ENCODE data around the gene SMAD7.
A peak's percentile ranks its signal among the peaks of the same experiment; 100 is the strongest.

Gene SMAD7

GRCh38 chr18:48937869-48938750 lies 12.7 kb downstream of the SMAD7 start:
- TF ChIP-seq CTCF (IDR thresholded peaks at IDR 0.05): no peak
- TF ChIP-seq ZFX (IDR thresholded peaks at IDR 0.05; ENCODE audit: borderline replicate concordance): no peak
- peak overlapping the region; percentile 34 for H3K27ac ChIP-seq

DNA sequence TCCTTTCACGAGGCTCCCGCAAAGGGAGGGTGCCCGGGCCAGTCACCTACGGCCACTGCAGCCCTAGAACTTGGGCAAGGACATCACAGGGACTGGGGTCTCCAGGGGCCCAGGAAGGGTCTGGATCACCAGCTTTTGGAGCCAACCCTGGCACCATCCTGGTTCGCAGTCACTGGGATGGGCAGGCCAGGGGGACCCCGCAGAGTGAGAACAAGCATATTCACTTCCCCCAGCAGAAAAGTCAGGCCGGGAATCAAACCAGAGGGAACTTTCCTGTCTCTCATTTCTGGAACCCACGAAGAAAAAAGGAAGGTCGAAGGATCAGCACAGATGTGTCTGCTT lies 15.4 kb downstream of the SMAD7 start:
- peak overlapping the region; percentile 94 for H3K27ac ChIP-seq
- no peak for TF ChIP-seq CTCF (IDR thresholded peaks at IDR 0.05)
- TF ChIP-seq ZFX (IDR thresholded peaks at IDR 0.05; ENCODE audit: borderline replicate concordance): no peak

DNA sequence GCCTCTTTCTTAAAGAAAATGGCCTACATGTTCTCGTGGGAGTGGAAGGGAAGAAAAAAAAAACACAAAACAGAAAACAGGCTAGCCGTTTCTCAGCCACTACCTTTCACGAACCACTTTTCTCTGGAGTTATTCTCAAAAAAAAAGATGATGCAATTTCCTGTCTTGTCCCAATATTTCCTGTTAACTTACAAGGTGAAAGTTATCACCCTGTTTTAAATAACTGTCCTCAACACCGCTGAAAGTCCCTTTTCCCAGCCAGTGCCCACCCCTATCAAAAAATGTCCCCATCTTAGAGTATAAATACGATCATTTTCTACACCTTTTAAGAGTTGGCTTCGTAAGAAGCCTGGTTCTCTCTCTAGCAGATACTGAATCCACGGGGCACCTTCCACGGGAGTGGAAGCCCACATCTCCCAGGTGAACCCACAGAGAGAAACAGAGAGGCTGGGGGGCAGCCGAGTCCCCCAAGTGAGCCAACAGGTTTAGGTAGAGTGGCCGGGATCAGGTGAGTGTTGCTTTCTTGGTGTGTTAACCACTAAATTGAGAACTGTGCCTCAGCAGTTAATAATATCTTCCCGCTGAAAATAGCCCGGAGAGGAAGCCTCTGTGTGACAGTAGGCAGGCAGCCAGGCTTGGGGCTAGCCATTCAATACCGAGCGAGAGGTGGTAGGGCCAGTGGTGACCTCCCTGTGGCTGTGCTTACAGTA lies 15.9 kb downstream of the SMAD7 start:
- H3K27ac ChIP-seq: peak overlapping the region; percentile 94

DNA sequence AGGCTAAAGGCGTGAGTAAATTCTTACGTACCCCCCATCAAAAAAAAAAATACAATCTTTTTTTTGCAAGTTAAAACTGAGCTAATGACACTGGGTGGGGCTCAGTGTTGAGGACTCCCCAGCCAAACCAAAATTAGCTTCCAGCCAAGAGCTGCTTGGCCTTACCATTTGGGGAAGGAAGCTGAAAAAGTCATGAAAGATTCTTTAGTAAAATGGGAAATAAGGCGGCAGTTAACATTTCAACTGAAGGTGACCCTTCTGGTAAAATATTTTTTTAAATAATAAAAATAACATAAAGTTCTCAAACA lies 16.4 kb downstream of the SMAD7 start:
- TF ChIP-seq ZFX (IDR thresholded peaks at IDR 0.05; ENCODE audit: borderline replicate concordance) (no peak), CTCF (IDR thresholded peaks at IDR 0.05) (no peak)
- peak overlapping the region; percentile 94 for H3K27ac ChIP-seq

More for the DNA sequence above, 15.9 kb downstream of the SMAD7 start:
- no peak for TF ChIP-seq ZFX (IDR thresholded peaks at IDR 0.05; ENCODE audit: borderline replicate concordance)
- TF ChIP-seq CTCF (IDR thresholded peaks at IDR 0.05): no peak

DNA sequence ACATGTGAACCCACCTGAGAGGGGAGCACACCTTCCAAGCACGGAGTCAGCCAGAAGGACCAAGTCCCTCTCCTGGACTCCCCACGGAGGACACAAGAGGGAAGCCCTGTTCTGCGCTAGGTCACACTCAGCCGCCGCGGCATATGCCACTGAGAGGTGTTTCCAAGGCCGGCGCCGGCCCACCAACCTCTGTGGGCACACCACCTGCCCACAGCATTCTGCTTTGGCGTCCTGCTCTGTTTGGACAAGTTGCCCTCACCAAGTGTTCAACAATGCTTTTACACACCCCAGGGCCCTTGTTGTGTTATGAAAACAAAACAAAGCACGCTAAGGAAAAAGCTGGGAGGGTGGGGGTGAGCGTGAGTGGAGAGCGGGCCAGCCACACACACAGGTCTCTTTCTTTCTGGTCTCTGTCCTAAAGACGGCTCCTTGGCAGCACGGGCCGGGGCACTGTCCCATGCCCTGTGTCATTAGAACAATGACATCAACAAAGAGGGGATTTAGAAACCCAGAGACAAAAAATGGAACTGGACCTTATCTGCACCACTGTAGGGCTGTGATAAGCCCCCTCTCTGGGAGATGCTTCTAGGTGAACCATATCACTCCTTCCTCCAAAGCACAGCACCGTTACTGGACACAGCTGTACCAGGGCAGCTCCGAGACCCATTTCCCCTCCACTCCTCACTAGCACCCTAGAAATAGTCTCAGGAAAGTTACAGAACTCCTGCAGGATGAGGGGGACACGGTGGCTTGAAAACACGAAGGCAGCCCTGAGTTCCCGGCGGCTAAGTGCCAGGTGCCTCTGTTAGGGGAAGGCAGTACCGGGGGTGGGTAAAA lies 17.0 kb downstream of the SMAD7 start:
- H3K27ac ChIP-seq: peak overlapping the region; percentile 94
- TF ChIP-seq CTCF (IDR thresholded peaks at IDR 0.05) (no peak), ZFX (IDR thresholded peaks at IDR 0.05; ENCODE audit: borderline replicate concordance) (no peak)

GRCh38 chr18:48932822-48933510 lies 17.8 kb downstream of the SMAD7 start:
- H3K27ac ChIP-seq: peak overlapping the region; percentile 94
- TF ChIP-seq CTCF (IDR thresholded peaks at IDR 0.05): no peak
- no peak for TF ChIP-seq ZFX (IDR thresholded peaks at IDR 0.05; ENCODE audit: borderline replicate concordance)
